OCI-LY1 (cell line): ENCODE data around the gene RAB19.

ENCODE experiments used
- CTCF ChIP-seq: fragments of 200-600 bp; sonication (generic), shearing (Covaris generic); IDR thresholded peaks from 2 replicates; pipeline ENCODE4 v1.5.1; 2017; ENCODE audit warnings: mild to moderate bottlenecking, antibody characterized with exemption, low read length, moderate library complexity, mixed read lengths
- EZH2 ChIP-seq: fragments of 200-600 bp; sonication (generic), shearing (Covaris generic); IDR thresholded peaks from 2 replicates; pipeline ENCODE4 v1.8.0; 2017; ENCODE audit warnings: borderline replicate concordance, mixed run types, mild to moderate bottlenecking, antibody characterized with exemption, low read length, moderate library complexity, mixed read lengths

DNA sequence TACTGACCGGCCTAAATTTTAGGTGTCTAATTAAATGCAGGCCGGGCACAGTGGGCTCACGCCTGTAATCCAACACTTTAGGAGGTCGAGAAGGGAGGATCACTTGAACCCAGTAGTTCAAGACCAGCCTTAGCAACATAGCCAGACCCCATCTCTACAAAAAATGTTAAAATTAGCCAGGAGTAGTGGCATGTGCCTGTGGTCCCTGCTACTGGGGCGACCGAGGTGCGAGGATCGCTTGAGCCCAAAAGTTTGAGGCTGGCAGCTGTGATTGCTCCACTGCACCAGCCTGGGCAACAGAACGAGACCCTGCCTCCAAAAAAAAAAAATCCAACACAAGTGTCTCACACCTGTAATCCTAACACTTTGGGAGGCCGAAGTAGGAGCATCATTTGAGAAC is 5.0 kb upstream of the RAB19 start:
- no peak for TF ChIP-seq CTCF
- no peak for TF ChIP-seq EZH2
